CD4-positive, alpha-beta T cell (primary cell): ENCODE results near the gene GBP7. TPM values are rescaled to one million over a fixed set of nuclear protein-coding genes. Genes with fewer than 3 reads are reported as not detected.

Experiments
- ATAC-seq: fragments of 200-7000 bp; cut with Tn5 transposase; one replicate; pipeline ENCODE4 v1.10.0; 2022; ENCODE audit warnings: mild to moderate bottlenecking; ENCODE audit not compliant: poor library complexity
- CTCF ChIA-PET: fragments of 350-600 bp; sonication (Branson Sonifier 250); formaldehyde crosslinking; loops from one replicate; lab custom pipeline; 2021; ENCODE audit warnings: antibody characterized with exemption, inconsistent platforms; lab: Charles Lee
- POLR2A ChIA-PET: fragments of 350-600 bp; sonication (Branson Sonifier 250); formaldehyde crosslinking; loops from one replicate; lab custom pipeline; 2021; ENCODE audit warnings: antibody characterized with exemption, inconsistent platforms; lab: Charles Lee
- DNase-seq, 14 experiments: peaks; one replicate each; pipeline ENCODE4 v3.0.0-alpha.2; 2013 to 2020; ENCODE audit warnings: mixed read lengths in 2 of 14
- H3K27ac ChIP-seq, 2 donors: one replicate each; pipeline versions ENCODE4 v1.5.1 to v1.7.0; 2013; ENCODE audit warnings: low read length in 2 of 2, low read depth in 1 of 2, mild to moderate bottlenecking in 1 of 2
- H3K27me3 ChIP-seq, 2 experiments: 1 replicate in 1 of 2; 2 replicates in 1 of 2; pipeline versions ENCODE4 v1.6.1 to v1.7.0; 2013; ENCODE audit warnings: low read length in 2 of 2, control low read depth in 1 of 2, mild to moderate bottlenecking in 1 of 2, moderate library complexity in 1 of 2; ENCODE audit not compliant: insufficient read depth in 2 of 2, control insufficient read depth in 1 of 2
- H3K36me3 ChIP-seq: one replicate; pipeline ENCODE4 v1.6.1; 2013; ENCODE audit warnings: low read length, control low read depth; ENCODE audit not compliant: insufficient read depth
- H3K4me1 ChIP-seq: one replicate; pipeline ENCODE4 v1.6.1; 2013; ENCODE audit warnings: low read length, control low read depth; ENCODE audit not compliant: insufficient read depth
- H3K4me3 ChIP-seq: one replicate; pipeline ENCODE4 v1.5.1; 2013; ENCODE audit warnings: mild to moderate bottlenecking, low read length, moderate library complexity
- H3K9me3 ChIP-seq, 2 experiments: 1 replicate in 1 of 2; 2 replicates in 1 of 2; pipeline versions ENCODE4 v1.6.1 to v1.7.0; 2013; ENCODE audit warnings: low read length in 2 of 2, mild to moderate bottlenecking in 2 of 2, control low read depth in 1 of 2, moderate library complexity in 1 of 2; ENCODE audit not compliant: control insufficient read depth in 1 of 2, insufficient read depth in 1 of 2
- H3K27ac Mint-ChIP-seq: one replicate; pipeline ENCODE4 v1.8.0; 2020; ENCODE audit warnings: mixed read lengths
- H3K27me3 Mint-ChIP-seq: one replicate; pipeline ENCODE4 v1.8.0; 2021; ENCODE audit warnings: mixed read lengths
- H3K36me3 Mint-ChIP-seq: one replicate; pipeline ENCODE4 v1.8.0; 2021; ENCODE audit warnings: low read depth, mixed read lengths
- H3K4me1 Mint-ChIP-seq: one replicate; pipeline ENCODE4 v1.8.0; 2021; ENCODE audit warnings: low read depth, mixed read lengths
- H3K4me3 Mint-ChIP-seq: one replicate; pipeline ENCODE4 v1.8.0; 2020; ENCODE audit warnings: mild to moderate bottlenecking, mixed read lengths
- H3K9me3 Mint-ChIP-seq: one replicate; pipeline ENCODE4 v1.8.0; 2020; ENCODE audit warnings: mixed read lengths
- intact Hi-C, 2 experiments: fragments of 100-400 bp; cut with DNase I in 1 of 2; cut with micrococcal nuclease in 1 of 2; formaldehyde crosslinking; loops; one replicate each; pipeline versions ENCODE4 v1.15.1 to v1.9.0; 2023 to 2025; cut with DNase I, micrococcal nuclease
- total RNA-seq, 174 experiments: library from RNA in 2 of 174; stranded (reverse) in 2 of 174; gene quantifications; one replicate each; pipeline ENCODE4 v1.2.3 and lab custom pipeline; 2021 to 2026
- TF ChIP-seq, protein P1 (sequence below): fragments of 200-600 bp; IDR thresholded peaks from one replicate; pipeline ENCODE4 v1.8.0; 2022; ENCODE audit warnings: antibody characterized with exemption, mild to moderate bottlenecking

Gene GBP7
- total RNA-seq, 2 experiments from 2014 or later: not detected

DNA sequence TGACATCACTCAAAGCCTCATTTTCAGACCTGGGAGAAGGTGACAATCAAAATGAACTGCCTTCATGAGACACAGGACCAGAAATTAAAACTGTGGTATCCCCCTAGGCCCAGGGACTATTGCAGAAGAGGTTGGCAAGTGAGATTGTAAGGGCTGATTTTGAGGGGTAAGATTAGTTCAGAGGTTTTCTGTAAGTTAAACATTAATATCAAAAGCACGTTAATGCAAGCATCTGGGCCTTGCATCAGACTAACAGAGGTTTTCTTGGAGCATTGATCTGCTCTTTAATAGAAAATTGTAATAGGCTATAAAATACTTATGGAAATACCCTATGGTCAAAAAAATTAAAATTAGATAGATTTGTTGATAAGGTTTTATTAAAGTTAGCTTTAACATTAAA lies 37.5 kb upstream of the GBP7 start:
- ChIA-PET CTCF (no interaction called here), POLR2A (no interaction called here)
- H3K27ac Mint-ChIP-seq: no peak overlapping the region
- no peaks in the 10 kb centered on the region for H3K27me3 Mint-ChIP-seq
- DNase-seq (no peak), ATAC-seq (no peak)
- Histone ChIP-seq H3K9me3 (peaks cover 6 to 9% of the 10 kb centered on the region in 2 experiments), H3K4me1 (no peaks in the 10 kb centered on the region), H3K27me3 (no peaks in the 10 kb centered on the region), H3K4me3 (no peak overlapping the region), H3K27ac (no peak overlapping the region), H3K36me3 (no peaks in the 10 kb centered on the region)
- H3K9me3 Mint-ChIP-seq: no peaks in the 10 kb centered on the region
- TF ChIP-seq, protein P1, sequence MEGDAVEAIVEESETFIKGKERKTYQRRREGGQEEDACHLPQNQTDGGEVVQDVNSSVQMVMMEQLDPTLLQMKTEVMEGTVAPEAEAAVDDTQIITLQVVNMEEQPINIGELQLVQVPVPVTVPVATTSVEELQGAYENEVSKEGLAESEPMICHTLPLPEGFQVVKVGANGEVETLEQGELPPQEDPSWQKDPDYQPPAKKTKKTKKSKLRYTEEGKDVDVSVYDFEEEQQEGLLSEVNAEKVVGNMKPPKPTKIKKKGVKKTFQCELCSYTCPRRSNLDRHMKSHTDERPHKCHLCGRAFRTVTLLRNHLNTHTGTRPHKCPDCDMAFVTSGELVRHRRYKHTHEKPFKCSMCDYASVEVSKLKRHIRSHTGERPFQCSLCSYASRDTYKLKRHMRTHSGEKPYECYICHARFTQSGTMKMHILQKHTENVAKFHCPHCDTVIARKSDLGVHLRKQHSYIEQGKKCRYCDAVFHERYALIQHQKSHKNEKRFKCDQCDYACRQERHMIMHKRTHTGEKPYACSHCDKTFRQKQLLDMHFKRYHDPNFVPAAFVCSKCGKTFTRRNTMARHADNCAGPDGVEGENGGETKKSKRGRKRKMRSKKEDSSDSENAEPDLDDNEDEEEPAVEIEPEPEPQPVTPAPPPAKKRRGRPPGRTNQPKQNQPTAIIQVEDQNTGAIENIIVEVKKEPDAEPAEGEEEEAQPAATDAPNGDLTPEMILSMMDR: no peak
- H3K36me3 Mint-ChIP-seq: peaks cover 17% of the 10 kb centered on the region
- intact Hi-C loops: no loop called here
- no peak overlapping the region for H3K4me3 Mint-ChIP-seq
- H3K4me1 Mint-ChIP-seq: no peaks in the 10 kb centered on the region

DNA sequence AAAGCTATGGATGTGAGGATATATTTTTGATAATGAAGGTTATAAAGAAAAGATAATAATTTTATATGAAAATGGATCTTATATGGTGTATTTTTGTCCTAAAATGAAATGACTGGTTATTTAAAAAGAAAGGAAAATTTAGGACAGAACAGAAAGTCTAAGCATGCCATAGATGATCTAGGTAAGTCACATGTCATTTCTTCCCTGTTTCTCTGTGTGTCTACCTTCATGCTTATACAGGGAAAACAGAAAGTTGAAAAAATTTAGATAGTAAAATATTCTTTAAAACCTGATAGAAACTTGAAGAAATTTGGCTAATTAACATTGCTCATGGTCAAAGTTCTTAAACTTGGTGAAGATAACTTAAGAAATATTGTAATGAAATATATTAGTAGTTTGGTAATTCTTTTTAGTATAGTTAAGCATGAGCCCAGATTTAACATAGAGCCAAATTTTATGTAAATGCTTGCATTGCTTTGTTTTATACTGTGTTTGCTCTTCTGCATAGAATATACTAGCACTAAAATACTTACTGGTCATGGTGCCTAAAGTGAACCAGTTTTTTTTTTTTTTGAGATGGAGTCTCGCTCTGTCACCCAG lies 35.3 kb upstream of the GBP7 start:
- no peaks in the 10 kb centered on the region for H3K27me3 ChIP-seq
- ChIA-PET POLR2A (no interaction called here), CTCF (no interaction called here)
- H3K9me3 Mint-ChIP-seq: peaks cover 2% of the 10 kb centered on the region
- no peak overlapping the region for H3K4me3 ChIP-seq
- no peaks in the 10 kb centered on the region for H3K27me3 Mint-ChIP-seq
- peaks cover 0 to 6% of the 10 kb centered on the region in 2 experiments for H3K9me3 ChIP-seq
- peaks cover 19% of the 10 kb centered on the region for H3K36me3 Mint-ChIP-seq
- ATAC-seq (no peak), DNase-seq (no peak)
- H3K27ac Mint-ChIP-seq: no peak overlapping the region
- H3K36me3 ChIP-seq: no peaks in the 10 kb centered on the region
- intact Hi-C loops: no loop called here
- no peaks in the 10 kb centered on the region for H3K4me1 Mint-ChIP-seq
- H3K4me1 ChIP-seq: no peaks in the 10 kb centered on the region
- TF ChIP-seq, protein P1: no peak
- no peak overlapping the region for H3K27ac ChIP-seq
- no peak overlapping the region for H3K4me3 Mint-ChIP-seq

DNA sequence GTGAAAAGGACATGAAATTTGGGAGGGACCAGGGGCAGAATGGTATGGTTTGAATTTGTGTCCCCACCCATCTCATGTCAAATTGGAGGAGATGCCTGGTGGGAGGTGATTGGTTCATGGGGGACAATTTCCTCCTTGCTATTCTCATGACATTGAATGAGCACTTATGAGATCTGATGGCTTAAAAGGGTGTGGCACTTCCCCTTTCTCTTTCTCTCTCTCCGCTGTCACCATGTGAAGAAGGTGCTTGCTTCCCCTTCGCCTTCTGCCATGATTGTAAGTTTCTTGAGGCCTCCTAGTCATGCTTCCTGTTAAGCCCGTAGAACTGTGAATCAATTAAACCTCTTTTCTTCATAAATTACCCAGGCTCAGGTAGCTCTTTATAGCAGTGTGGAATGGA lies 30.6 kb upstream of the GBP7 start:
- H3K27me3 Mint-ChIP-seq: no peaks in the 10 kb centered on the region
- no peak overlapping the region for H3K27ac Mint-ChIP-seq
- ChIA-PET POLR2A (no interaction called here), CTCF (no interaction called here)
- Histone ChIP-seq H3K27ac (no peak overlapping the region), H3K27me3 (no peaks in the 10 kb centered on the region), H3K4me3 (no peak overlapping the region), H3K9me3 (peaks cover 10 to 20% of the 10 kb centered on the region in 2 experiments), H3K36me3 (peaks cover 10% of the 10 kb centered on the region), H3K4me1 (peaks cover 1% of the 10 kb centered on the region)
- DNase-seq (no peak), ATAC-seq (no peak)
- peaks cover 8% of the 10 kb centered on the region for H3K9me3 Mint-ChIP-seq
- TF ChIP-seq, protein P1: no peak
- intact Hi-C loops: loop anchor here in 1 of 2 experiments (5.0 kb wide), 1 partner anchor 51 kb away; no protein-coding TSS in a partner anchor
- peaks cover 12% of the 10 kb centered on the region for H3K4me1 Mint-ChIP-seq
- H3K36me3 Mint-ChIP-seq: peaks cover 46% of the 10 kb centered on the region
- no peak overlapping the region for H3K4me3 Mint-ChIP-seq
